ENCODE results near the gene MRAP2.

DNA sequence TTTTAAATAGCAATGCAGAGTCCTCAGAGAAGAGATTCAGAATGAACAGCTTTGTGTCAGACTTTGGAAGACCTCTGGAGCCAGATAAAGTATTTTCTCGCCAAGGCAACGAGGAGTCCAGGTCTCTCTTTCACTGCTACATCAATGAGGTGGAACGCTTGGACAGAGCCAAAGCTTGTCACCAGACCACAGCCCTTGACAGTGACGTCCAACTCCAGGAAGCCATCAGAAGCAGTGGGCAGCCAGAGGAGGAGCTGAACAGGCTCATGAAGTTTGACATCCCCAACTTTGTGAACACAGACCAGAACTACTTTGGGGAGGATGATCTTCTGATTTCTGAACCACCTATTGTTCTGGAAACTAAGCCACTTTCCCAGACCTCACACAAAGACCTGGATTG is 55.5 kb downstream of the MRAP2 start:
- TF ChIP-seq, protein P1, sequence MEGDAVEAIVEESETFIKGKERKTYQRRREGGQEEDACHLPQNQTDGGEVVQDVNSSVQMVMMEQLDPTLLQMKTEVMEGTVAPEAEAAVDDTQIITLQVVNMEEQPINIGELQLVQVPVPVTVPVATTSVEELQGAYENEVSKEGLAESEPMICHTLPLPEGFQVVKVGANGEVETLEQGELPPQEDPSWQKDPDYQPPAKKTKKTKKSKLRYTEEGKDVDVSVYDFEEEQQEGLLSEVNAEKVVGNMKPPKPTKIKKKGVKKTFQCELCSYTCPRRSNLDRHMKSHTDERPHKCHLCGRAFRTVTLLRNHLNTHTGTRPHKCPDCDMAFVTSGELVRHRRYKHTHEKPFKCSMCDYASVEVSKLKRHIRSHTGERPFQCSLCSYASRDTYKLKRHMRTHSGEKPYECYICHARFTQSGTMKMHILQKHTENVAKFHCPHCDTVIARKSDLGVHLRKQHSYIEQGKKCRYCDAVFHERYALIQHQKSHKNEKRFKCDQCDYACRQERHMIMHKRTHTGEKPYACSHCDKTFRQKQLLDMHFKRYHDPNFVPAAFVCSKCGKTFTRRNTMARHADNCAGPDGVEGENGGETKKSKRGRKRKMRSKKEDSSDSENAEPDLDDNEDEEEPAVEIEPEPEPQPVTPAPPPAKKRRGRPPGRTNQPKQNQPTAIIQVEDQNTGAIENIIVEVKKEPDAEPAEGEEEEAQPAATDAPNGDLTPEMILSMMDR (IDR thresholded peaks at IDR 0.05): no peak
- TF ChIP-seq POLR2A (IDR thresholded peaks at IDR 0.05): no peak

Data from Peyer's patch (tissue), 4 donors.